Nephron (organoid): ENCODE measurements around the gene STK32B.

Source experiments
- H3K27ac Mint-ChIP-seq, 3 experiments: 2 replicates each; pipeline ENCODE4 v1.8.0; 2020; ENCODE audit warnings: mixed read lengths in 3 of 3, mild to moderate bottlenecking in 2 of 3, moderate library complexity in 1 of 3
- H3K27me3 Mint-ChIP-seq: 2 replicates; pipeline ENCODE4 v1.8.0; 2021; ENCODE audit warnings: low read depth, mild to moderate bottlenecking, moderate library complexity, mixed read lengths
- H3K36me3 Mint-ChIP-seq: 2 replicates; pipeline ENCODE4 v1.8.0; 2020; ENCODE audit warnings: low read depth, mixed read lengths
- H3K4me1 Mint-ChIP-seq: 2 replicates; pipeline ENCODE4 v1.8.0; 2020; ENCODE audit warnings: mixed read lengths
- H3K4me3 Mint-ChIP-seq, 3 experiments: 2 replicates each; pipeline ENCODE4 v1.8.0; 2020; ENCODE audit warnings: mild to moderate bottlenecking in 3 of 3, mixed read lengths in 3 of 3, moderate library complexity in 2 of 3
- H3K9me3 Mint-ChIP-seq: 2 replicates; pipeline ENCODE4 v1.8.0; 2020; ENCODE audit warnings: mixed read lengths
- TF ChIP-seq, protein P1 (sequence below), 3 experiments: fragments of 200-600 bp; sonication (generic); IDR thresholded peaks; one replicate each; pipeline ENCODE4 v1.5.0; 2021; ENCODE audit warnings: antibody characterized with exemption in 3 of 3; ENCODE audit not compliant: unreplicated experiment in 3 of 3

The STK32B gene

DNA sequence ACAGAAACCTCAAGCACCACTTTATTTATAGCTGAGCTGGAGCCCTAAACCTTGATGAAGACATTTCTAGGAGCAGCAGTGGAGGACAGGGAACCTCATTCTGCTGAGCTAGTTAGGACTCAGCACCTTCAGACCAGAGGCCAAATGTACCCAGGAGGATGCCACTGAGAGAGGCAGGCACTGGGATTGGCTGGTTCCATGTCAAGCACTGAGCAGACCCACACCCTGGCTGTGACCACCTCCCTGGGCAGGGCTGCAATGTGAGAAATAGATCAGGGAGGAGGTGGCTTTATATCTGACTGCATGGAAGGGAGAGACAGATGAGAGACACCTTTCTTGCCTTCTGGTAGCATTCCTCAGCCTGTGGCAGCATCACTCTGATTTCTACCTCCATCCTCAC lies 304.6 kb downstream of the STK32B start:
- H3K9me3 Mint-ChIP-seq, result no peaks in the 10 kb centered on the region
- peaks cover 28% of the 10 kb centered on the region for H3K27me3 Mint-ChIP-seq
- H3K36me3 Mint-ChIP-seq, result no peaks in the 10 kb centered on the region
- H3K27ac Mint-ChIP-seq, result no peak overlapping the region
- TF ChIP-seq, protein P1, sequence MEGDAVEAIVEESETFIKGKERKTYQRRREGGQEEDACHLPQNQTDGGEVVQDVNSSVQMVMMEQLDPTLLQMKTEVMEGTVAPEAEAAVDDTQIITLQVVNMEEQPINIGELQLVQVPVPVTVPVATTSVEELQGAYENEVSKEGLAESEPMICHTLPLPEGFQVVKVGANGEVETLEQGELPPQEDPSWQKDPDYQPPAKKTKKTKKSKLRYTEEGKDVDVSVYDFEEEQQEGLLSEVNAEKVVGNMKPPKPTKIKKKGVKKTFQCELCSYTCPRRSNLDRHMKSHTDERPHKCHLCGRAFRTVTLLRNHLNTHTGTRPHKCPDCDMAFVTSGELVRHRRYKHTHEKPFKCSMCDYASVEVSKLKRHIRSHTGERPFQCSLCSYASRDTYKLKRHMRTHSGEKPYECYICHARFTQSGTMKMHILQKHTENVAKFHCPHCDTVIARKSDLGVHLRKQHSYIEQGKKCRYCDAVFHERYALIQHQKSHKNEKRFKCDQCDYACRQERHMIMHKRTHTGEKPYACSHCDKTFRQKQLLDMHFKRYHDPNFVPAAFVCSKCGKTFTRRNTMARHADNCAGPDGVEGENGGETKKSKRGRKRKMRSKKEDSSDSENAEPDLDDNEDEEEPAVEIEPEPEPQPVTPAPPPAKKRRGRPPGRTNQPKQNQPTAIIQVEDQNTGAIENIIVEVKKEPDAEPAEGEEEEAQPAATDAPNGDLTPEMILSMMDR (IDR thresholded peaks at IDR 0.05; ENCODE audit: unreplicated experiment in 3 of 3), result no peak
- H3K4me3 Mint-ChIP-seq, result no peak overlapping the region
- no peaks in the 10 kb centered on the region for H3K4me1 Mint-ChIP-seq

DNA sequence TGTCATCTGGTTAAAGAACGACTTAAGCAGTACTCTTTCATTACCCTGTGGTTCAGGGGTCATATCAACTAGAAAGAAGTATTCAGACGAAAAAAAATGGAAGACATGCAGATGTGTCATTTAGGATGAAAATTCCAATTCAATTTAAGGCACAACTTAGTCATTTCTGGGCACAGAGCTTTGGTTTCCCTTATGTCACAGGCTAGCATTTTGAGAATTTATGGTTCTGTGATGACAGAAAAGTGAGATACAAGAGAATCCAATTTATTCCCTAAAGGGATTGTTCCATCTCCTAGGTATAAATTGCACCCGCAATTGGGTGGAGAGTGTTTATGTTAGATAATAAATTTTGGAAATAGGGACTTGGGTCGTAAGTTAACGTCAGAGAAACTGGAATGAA lies 306.6 kb downstream of the STK32B start:
- no peak overlapping the region for H3K27ac Mint-ChIP-seq
- H3K4me3 Mint-ChIP-seq, result no peak overlapping the region
- H3K27me3 Mint-ChIP-seq, result peaks cover 12% of the 10 kb centered on the region
- H3K9me3 Mint-ChIP-seq, result no peaks in the 10 kb centered on the region
- TF ChIP-seq, protein P1 (IDR thresholded peaks at IDR 0.05; ENCODE audit: unreplicated experiment in 3 of 3), result no peak
- H3K36me3 Mint-ChIP-seq, result no peaks in the 10 kb centered on the region
- H3K4me1 Mint-ChIP-seq, result no peaks in the 10 kb centered on the region

DNA sequence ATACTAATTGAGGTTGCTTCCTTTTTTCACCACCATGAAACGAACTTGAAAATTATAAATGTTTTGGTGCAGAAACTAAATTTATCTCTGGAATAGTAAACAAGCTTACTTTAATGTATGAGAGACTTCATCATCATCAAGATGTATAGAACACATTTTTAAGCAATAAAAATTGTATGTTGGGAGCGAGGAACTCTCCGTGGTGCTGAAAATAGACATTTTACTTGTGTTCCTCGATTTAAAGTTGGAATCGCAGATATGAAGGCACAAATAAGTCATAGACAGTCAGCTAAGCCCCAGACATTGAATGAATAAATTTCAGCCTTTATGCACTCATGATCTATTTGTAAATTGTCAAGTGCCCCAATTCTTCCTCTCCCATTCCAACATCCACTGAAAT lies 310.7 kb downstream of the STK32B start:
- peaks cover 5% of the 10 kb centered on the region for H3K27me3 Mint-ChIP-seq
- H3K4me3 Mint-ChIP-seq, result no peak overlapping the region
- H3K27ac Mint-ChIP-seq, result no peak overlapping the region
- H3K36me3 Mint-ChIP-seq, result no peaks in the 10 kb centered on the region
- no peaks in the 10 kb centered on the region for H3K9me3 Mint-ChIP-seq
- H3K4me1 Mint-ChIP-seq, result no peaks in the 10 kb centered on the region
- TF ChIP-seq, protein P1 (IDR thresholded peaks at IDR 0.05; ENCODE audit: unreplicated experiment in 3 of 3), result no peak

- TF ChIP-seq, protein P1 (IDR thresholded peaks at IDR 0.05; ENCODE audit: unreplicated experiment in 3 of 3), result no peak
- no peak overlapping the region for H3K27ac Mint-ChIP-seq
- no peaks in the 10 kb centered on the region for H3K4me1 Mint-ChIP-seq
- H3K36me3 Mint-ChIP-seq, result no peaks in the 10 kb centered on the region
- no peaks in the 10 kb centered on the region for H3K9me3 Mint-ChIP-seq
- no peak overlapping the region for H3K4me3 Mint-ChIP-seq
- H3K27me3 Mint-ChIP-seq, result no peaks in the 10 kb centered on the region
Measured at GRCh38 chr4:5364406-5364805, 313.1 kb downstream of the STK32B start.

DNA sequence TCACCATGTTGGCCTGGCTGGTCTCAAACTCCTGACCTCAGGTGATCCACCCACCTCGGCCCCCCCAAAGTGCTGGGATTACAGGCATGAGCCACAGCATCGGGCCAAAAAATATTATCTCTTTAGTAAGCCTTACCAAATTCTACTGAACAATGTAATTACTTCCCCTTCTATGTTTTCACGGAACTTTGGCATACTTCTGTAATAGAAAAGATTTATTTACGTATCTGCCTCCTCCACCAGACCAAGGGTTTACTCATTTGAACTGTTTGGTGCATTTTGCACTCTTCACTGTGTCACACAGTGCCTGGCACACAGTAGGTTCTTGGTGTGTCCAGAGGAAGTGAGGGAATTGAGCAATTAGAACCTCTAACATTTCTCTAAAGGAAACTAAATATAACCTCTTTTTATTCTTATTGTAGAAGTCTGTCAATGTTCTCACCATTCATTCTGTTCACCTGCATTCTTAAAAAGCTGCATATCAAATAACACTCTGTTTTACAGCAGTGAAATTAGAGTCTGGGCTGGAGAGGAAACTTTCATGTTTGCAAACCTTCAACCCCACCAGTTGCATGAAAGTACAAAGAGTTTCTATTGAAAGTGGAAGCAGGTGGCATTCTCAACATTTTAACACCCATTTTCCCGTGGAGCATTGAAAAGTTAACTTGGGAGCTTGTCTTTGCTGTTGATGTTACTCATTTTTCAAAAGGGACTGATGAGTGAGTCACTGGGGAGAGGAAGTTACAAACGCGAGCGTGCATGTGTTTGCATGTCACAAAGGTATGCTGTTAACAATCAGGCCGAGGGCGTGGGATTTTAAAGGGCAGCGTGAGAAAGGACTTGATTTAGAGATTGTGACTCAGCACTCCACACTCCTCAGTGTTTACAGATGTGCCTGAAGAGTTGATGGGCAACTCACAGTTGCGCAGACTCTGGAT lies 314.1 kb downstream of the STK32B start:
- H3K4me1 Mint-ChIP-seq, result no peaks in the 10 kb centered on the region
- no peaks in the 10 kb centered on the region for H3K9me3 Mint-ChIP-seq
- H3K27me3 Mint-ChIP-seq, result no peaks in the 10 kb centered on the region
- H3K36me3 Mint-ChIP-seq, result no peaks in the 10 kb centered on the region
- no peak overlapping the region for H3K27ac Mint-ChIP-seq
- H3K4me3 Mint-ChIP-seq, result no peak overlapping the region
- TF ChIP-seq, protein P1 (IDR thresholded peaks at IDR 0.05; ENCODE audit: unreplicated experiment in 3 of 3), result no peak

DNA sequence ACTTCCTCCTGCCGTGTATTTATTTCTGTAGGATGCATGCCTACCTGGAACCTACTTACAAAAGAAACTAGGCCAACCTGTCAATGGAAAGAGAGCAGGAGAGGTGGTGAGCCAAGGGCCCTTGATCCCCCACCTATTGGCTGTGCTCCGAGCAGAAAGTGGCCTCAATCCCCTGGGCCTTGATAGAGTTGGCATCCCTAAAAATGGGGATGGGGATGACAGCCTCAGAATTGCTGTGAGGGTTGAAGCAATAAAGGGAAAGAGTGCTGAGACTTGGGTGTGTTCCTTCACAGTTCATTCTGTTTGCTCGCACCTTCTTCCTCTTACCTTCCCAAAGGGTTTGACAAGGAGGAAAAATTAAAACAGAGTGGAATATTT lies 314.7 kb downstream of the STK32B start:
- no peak overlapping the region for H3K27ac Mint-ChIP-seq
- no peaks in the 10 kb centered on the region for H3K4me1 Mint-ChIP-seq
- H3K4me3 Mint-ChIP-seq, result no peak overlapping the region
- no peaks in the 10 kb centered on the region for H3K27me3 Mint-ChIP-seq
- H3K36me3 Mint-ChIP-seq, result no peaks in the 10 kb centered on the region
- H3K9me3 Mint-ChIP-seq, result peaks cover 2% of the 10 kb centered on the region
- TF ChIP-seq, protein P1 (IDR thresholded peaks at IDR 0.05; ENCODE audit: unreplicated experiment in 3 of 3), result no peak
